Activated gamma-delta T cell (primary cell): Measurements from ENCODE around the gene ACBD4.
A peak's percentile ranks its signal among the peaks of the same experiment; 100 is the strongest.

Source experiments
- DNase-seq: peaks from one replicate; lab custom pipeline; 2025; lab: John Stamatoyannopoulos, UW

ACBD4 gene

DNA sequence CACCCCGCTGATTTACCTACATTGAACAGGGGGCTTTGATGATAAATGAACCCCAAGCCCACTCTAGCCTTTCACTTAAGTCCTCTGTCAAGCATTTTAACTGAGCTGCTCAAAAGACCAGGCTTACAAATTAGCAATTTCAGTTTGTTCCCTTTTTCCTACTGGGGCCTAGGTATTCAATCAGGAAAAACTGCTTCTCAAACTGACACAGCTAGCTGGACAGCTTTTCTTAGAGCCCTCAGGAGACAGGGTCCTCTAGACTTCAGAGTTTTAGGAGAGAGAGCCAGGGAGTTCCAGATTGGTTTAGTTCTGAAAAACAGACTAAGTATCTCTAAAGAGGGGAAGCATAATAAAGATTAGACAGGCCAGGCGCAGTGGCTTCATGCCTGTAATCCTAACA, 20.0 kb downstream of the ACBD4 start:
- no peak for DNase-seq

DNA sequence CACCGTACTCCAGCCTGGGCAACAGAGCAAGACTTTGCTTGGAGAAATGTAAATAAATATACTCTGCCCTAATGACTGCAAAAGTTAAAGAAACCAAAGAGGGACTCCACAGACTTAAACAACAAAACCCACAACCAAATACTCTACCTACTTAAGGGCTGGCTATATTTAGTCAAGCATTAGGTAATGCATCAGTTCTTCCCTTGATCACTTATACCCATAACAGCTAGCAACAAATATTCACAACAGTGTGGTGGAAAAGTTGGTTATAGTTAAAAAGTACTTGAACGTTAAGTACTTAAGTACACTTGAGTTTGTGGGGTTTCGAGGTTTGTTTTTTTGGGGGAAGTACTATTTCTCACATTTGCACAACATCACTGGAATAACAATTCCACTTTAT, 20.8 kb downstream of the ACBD4 start:
- no peak for DNase-seq

DNA sequence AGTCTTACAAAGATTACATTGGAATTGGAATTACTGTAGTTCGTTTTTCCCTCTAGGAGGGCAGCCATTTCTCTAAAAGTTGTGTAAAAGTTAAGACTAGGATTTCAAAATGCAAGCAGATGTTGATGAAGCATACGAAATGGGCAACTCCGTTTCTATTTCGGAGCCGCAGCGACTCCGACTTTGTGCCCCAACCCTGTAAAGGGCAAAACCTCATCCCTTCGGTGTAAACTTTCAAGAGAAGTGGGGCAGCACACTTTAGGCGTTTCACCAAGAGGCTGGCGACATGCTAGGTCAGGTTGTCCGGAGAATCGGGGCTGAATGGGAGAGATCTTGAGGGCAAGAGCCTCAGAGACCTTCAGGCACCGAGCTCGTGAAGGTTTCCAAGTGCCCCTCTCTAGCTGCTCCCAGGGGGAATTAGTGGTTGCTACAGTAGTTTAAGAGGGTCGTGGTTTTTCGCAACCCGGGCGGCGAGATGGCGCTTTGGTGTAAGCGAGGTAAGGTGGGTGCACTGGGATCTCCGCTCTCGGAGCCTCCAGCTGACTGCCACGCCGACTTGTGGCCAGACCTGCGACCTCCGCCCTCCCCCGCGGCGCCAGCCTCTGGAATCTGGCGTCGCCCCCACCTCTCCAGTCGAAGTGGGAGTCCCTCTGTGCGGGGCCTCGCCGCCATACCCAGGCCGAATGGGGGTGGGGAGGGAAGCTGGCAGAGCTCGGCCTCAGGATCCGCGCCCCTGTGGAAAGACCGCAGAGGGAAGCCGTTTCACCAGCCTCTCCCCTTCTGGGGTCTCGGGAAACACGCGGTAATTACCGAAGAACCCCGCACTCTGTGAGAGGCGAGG, 25.2 kb downstream of the ACBD4 start:
- DNase-seq: peak; percentile 43

DNA sequence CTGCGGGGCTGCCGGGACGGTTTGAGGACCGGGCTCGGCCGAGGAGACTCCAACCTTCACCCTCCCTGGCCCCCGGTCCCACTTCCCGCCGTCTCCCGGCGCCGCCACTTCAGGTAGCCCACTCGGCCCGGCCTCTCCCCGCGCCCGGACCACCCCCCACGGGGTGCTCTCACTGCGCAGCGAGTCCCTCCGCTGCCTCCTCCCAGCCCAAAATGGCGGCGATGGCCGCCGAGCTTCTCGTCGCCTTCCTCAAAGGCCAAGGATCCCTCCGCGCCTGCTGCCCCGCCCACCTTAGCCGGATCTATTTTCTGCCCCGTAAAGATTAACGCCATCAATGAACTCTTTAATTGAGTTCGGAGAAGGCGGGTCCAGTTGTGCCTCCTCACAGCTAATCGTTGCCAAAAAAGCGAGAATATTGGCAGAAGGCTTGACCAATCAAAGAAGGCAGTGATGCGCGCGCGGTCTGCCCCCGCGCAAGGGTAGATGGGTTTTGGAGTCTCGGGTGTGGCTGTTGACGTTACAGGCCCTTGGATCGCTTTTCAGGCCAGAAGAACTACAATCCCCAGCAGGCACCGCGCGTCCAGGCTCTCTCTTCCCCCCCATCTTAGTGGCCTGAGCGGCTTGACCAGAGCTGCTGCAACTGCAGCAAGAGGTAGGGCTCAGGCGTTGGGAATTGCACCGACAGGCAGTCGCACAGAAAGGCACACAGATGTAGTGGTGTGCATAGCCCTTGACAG, 26.0 kb downstream of the ACBD4 start, which contains the start of gene HEXIM2:
TSS of gene HEXIM2 (plus strand) at position 588 of the 737 bp plus-strand sequence. CDS start 919 bp downstream, outside the sequence.
- DNase-seq: peak; percentile 98

DNA sequence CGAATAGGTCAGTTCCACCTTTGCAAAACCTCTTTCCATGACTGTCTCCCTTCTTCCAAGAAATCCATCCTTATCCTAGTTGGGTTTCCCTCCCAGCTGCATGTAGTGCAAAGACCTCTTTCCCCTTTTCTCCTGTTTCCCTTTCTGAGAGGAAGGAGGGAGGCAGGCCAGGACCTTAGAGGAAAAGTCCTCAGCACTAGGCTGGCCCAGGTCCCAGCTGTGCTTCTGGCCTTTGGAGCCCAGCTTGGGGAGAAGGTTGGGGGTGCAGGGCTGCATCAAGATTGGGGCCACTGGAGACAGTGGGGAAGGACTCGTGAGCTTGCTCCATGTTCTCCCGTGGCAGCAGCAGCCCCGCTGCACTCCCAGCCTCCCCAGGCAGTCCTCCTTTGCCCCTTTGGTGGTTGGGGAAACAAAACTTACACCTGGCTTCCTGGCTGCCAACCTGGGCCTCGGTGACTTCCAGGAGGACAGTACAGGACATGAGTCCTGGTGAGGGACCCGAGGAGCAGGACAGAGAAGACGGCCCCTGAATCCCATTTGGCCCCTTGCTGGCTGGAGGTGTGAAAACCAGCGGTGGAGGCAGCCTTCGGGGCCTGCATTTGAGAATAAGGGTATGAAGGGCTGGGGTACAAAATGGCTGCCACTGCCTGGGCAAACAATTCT, 26.7 kb downstream of the ACBD4 start:
- DNase-seq: no peak

DNA sequence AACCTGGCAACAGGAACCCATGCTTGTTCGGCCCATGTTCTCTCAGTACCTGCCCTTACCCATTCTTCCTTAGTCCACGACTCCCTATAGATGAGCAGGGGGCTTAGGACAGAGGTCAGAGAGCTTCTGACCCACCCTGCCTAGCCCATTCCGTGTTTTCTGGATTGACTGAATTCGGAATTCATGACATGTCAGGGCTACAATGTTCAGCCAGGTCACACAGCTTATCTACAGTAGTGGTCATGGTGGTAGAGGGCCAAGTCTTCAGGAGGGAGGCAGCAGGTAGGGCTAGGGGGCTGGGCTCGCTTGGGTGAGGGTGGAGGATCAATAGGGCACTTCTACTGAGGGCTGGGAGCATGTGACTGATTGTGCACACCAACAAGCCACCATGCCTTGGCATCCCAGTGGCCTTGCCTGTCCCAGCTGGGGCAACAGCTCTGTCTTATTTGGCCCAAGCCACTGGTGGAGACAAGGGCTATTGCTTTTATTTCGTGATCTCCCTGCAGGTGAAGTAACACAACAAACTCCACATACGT, 29.3 kb downstream of the ACBD4 start:
- no peak for DNase-seq

DNA sequence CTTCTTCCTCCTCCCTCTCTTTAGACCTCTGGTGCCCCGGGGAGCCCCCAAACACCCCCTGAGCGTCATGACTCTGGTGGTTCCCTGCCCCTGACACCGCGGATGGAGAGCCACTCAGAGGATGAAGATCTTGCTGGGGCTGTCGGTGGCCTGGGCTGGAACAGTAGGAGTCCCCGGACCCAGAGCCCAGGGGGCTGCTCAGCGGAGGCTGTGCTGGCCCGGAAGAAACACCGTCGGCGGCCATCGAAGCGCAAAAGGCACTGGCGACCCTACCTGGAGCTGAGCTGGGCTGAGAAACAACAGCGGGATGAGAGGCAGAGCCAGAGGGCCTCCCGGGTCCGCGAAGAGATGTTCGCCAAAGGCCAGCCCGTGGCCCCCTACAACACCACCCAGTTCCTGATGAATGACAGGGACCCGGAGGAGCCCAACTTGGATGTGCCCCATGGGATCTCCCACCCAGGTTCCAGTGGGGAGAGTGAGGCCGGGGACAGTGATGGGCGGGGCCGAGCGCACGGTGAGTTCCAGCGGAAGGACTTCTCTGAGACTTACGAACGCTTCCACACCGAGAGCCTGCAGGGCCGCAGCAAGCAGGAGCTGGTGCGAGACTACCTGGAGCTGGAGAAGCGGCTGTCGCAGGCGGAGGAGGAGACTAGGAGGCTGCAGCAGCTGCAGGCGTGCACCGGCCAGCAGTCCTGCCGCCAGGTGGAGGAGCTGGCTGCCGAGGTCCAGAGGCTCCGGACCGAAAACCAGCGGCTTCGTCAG, 33.7 kb downstream of the ACBD4 start:
- no peak for DNase-seq

DNA sequence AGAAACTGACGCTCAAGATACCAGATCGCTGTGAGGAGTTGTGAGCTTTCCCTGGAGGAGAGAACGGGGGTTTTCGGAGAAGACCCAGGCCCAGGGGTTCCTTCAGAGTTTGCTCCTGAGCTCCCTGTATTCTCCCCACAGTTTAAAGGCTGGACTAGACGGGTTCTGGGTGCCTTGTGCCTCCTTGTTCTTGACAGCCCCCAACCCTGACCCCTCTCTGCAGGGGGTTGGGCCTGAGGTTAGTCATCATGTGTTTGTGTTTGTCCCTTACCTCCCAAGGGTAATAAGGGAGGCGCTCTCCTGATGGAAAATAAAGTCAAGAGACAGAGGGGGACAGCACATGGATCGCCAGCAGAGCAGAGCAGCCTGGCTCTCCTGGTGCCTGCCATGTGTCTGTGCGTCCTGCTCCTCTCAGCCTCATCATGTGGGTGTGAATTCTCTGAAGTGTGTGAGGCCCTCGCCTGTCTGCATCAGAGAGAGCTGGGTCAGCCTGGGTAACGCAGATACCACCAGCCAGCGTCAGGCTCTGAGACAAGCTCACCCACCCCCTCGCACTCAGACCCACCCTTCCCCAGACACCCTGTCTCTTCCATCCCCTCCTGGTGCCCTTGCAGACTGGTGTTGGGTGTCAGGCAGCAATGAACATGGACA, 34.9 kb downstream of the ACBD4 start:
- no peak for DNase-seq

DNA sequence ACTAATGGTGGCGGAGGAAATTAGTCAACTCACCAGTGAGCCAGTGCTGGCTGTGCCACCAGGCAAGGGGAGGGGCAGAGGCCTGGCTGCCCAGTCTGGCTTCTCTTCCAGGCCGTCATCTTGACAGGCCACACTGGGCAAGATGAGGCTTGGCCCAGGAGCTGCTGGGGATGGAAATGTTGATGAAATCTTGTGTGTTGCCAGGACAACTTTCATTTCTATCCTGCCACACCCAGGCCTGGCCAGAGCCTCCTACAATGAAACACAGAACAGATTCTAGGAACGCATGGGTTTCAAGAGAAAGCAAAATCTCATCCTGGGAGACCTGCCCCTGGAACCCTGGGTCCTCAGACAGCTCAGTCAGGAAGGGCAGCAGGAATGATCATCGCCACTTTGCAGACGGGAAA, 35.4 kb downstream of the ACBD4 start:
- no peak for DNase-seq

DNA sequence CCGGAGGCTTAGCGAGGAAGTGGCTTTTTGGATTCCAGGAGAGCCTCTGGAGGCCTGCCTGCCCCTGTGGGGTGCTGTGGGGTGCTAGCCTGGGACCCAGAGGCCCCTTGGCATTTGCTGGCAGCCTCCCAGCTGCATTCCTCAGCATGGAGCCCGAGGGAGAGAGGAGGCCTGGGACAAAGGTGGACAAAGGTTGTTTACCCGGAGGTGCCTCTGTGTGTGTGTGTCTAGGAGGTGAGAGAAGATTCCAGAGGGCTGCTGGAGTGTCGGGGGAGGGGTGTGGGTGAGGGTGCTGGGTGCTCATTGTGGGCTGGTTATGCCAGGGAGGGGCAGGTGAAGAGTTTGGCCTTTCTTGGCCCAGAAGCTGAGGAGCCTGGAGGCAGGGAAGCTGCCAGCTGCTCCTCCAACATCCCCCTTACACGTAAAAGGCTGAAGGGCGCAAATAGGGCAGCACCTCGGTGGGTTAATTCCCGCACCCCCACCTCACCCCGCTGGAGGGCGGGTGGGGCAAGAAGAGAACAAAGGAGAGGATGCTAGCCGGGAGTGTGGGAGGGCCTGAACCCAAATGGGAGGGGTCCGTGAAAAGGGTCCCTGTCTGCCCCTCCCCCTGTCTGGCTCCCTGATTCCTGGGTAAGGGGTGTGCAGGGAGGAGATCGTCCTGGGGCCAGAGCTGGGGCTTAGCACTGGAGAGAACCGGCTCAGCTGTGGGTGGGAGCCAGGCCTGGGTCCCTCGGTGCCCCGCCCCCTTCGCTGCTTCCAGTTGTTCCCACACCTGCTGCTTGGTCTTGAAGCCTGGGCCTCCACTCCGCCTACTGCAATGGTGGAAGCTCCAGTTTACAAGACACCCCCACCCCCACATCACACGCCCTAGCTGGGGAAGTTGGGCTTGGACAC, 36.1 kb downstream of the ACBD4 start:
- DNase-seq: no peak

DNA sequence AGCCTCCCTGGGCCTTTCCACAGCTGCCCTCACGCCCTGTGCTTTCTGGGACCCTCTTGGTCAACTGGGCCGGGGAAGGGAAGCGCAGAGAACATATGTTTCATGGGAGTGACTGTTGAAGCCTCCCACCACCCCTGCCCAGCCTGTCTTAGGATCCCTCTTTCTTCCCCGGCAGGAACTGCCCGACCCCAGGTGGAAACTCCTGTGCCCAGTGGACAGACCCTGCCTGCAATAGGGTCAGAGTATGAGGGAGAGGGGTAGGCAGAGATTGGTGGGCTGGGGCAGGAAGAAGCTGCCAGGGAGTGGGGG, 36.7 kb downstream of the ACBD4 start:
- no peak for DNase-seq

DNA sequence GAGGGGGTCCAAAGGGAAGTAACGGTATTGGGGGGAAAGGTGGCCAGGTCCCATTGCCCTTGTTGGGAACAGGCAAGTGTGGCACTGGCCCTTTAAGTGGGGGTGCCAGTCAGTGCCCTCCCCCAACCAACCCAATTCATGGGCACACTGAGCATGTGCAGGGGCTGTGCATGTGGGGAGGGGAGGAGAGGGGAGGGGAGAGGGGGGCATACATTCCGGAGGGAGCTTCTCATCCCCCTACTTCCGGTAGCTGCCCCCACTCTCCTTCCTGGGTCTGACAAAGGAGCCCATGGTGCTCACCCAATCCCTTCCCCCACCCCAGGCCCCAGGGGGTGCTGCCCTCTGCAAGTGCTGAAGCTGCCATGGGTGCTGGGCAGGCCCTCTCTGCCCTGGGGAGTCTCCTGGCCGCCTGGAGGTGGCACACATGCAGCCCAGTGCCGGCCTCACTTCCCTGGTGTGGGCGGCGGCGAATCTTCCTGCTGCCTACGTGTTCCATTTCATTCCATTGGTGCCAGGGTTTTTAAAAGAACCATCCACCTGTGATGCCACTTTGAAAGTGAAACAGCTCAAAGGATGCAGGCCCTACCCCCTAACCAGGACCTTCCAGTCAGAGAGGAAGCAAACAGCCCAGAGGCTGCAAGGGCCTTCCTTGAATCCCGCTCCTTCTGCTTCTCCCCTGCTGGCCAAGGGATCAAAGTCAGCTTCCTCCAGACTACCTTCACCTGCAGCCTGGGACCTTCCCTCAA, 37.2 kb downstream of the ACBD4 start:
- no peak for DNase-seq

DNA sequence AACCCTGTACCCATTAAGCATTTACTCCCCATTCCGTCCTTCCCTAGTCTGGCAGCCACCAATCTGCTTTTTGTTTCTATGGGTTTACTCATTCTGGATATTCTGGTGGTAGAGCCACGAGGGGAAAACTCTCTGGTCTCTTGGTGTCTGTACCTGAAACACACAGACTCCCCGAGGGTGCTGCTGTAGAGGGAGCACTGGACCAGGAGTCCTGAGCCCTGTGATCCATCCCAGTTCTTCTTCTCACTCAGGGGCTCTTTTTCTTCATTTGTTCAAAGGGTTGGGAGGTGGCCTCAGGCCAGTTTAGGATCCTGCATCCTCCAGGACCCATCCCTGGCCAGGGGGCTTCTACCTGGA, 40.2 kb downstream of the ACBD4 start:
- DNase-seq: no peak

DNA sequence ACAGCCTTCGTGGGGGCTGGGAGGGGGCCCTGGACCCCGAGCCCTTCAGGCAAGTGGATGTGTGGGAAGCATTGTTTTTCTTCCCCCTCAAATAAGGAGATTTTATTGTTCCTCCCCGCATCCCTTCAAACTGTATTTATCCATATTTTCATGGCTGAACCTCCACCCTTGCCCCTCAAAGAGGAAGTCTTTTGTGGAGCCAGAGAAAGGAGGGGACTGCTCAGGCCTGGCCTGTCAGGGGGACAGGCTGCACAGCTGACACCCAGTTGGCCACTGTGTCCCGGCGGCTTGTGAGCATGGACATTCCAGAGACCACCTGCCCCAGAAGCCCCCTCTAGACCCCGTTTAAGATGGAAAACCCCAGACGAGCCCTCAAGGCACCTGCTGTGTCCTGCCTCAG, 42.1 kb downstream of the ACBD4 start:
- DNase-seq: no peak

DNA sequence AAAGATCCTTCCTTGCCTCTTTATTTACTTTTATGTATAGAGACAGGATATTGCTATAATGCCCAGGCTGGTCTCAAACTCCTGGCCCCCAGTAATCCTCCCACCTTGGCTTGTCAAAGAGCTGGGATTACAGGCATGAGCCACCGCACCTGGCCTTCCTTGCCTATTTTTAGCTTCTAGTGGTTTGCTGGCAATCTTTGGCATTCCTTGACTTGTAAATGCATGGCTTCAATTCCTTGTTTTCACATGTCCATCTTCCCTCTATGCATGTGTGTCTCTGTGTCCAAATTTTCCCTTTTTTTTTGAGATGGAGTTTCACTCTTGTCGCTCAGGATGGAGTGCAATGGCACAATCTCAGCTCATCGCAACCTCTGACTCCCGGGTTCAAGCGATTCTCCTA, 48.7 kb downstream of the ACBD4 start:
- no peak for DNase-seq

DNA sequence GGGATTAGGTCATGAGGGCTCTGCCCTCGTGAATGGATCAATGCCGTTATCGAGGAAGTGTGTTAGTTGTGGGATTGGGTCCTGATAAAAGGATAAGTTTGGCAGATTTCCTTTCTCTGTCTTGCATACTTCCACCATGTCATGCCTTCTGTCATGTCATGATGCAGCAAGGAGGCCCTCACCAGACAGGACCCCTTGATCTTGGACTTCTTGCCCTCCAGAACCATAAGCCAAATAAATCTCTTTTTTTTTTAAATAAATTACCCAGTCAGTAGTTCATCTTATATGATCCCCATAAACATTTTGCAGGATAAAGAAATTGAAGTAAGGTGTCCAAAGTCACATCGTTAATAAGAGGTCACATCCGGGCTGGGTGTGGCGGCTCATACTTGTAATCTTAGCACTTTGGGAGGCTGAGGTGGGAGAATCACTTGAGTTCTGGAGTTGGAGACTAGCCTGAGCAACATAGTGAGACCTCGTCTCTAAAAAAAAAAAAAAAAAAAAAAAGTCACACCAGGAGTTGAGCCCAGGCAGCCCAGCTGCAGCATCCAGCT, 51.4 kb downstream of the ACBD4 start:
- no peak for DNase-seq

DNA sequence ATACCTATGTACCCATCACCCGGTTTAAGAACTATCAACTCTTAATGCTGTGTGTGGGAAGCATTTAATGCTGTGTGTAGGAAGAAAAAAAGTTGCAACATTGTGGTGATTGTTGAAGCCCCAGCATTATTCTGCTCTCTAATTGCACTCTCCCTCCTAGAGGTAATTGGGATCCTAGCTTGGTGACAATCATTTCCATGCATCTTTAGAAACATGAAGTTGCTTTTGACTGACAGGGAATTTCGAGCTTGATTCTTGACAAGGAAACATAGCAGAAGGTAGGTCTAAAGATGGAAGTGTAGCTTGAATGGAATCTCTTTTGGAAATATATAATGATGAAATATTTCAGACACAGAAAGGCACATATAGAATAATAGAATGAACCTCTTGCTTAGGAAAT, 53.5 kb downstream of the ACBD4 start:
- DNase-seq: no peak

DNA sequence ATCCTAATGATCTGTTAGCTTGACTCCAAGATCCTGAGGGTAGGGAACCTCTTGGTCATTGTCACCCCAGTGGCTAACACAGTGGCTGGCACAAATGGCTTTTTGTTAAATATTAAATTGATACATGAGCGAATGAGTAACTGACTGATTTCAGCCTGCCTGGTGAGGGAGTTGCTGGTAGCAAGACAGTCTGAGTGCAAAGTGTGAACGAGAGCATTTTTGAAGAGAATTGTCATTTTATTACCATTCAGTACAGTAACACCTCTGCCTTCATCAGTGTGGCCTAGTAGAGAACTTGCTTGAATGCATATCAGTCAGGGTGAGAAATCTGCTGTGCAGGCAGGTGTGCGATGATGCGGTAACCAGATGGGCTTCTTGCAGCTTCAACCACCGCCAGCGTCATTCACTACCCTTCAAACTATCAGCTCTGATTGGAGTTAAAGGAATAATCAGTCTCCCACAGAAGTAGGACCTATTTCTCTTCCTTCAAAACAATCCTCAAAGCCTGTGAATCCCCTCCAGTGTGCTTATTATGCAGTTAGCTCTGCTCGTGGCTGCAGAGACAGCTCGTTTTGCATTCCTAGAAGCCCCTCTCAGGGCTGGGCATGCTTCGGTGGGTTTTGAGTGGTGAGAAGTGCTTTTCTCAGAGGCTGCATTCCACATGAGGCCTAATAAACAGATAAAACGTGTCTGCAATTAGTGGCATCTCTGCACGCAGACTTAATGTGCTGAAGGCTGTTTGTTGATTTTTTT, 55.2 kb downstream of the ACBD4 start:
- DNase-seq: no peak
